ENCODE results near the gene TTC34.

Gene TTC34, protein sequence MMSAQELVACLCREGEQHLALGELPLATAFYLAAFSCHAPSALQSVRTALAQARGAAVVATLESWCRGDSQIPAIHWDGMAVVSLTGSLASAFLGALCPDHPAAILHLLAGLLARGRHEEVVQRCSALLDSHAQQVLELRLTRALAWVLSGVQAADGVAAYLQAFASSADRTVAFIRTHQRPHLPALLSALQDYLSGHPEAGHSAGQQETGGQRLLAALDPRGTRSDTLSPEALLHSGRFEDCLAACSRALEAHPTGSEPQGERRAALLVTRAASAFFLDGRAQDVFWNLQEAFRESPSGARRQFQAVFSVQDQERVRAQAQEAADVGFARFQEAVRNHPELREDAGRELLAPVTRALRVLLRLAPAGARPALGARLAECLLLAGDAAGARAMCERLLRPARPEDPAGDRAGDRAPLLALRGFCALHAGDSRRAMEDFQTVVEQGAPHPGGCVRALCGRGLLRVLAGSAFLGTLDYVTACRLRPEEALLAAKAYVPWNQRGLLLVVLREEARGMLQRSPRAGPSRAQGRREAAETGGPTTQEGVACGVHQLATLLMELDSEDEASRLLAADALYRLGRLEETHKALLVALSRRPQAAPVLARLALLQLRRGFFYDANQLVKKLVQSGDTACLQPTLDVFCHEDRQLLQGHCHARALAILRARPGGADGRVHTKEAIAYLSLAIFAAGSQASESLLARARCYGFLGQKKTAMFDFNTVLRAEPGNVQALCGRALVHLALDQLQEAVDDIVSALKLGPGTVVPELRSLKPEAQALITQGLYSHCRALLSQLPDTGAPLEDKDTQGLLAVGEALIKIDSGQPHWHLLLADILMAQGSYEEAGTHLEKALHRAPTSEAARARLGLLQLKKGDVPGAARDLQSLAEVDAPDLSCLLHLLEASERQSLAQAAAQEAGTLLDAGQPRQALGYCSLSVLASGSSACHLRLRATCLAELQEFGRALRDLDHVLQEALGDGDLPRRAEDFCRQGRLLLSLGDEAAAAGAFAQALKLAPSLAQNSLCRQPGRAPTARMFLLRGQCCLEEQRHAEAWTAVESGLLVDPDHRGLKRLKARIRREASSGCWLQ

DNA sequence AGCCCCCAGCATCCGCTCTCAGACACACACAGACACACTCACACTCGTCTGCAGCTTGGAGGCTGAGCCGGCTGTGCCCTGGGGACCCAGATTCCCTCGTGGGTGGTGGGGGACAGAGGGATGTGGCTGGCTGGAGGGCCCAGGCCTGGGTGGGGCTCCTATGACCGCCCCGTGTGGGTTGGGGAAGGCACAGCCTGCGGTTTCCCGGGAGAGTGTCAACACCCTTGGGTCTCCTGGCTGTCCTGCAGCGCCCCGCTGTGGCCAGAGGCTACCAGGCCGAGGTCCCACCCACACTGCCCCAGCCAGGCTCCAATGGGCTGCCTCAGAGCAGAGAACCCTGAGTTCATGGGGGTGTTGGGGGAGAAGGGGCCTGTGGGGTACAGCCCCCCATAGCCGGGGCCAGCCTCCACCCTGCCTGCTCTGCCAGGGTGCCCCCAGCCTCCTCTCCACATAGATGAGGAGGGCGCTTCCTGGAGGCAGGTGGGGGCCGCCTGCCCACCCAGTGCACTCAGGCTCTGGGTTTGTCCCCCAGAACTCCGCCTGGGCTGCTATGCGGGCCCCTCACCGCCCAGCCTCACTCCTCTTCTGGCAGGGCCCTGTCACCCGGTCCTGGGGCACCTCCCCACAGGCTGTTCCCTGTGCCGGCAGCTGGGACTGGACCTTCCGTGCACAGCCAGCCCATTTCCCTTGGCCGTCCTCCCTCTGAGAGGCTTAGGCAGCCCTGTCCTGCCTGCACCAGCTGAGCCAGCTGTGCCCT lies at the start of gene TTC34:
Gene TTC34 (minus strand): TSS at position 159 of the 757 bp plus-strand sequence. CDS start 866 bp downstream, outside the sequence.
- in situ Hi-C loops (cut with MboI; ENCODE audit: low sequenced_read_pairs): no loop called here

- in situ Hi-C loops (cut with MboI; ENCODE audit: low sequenced_read_pairs): no loop called here
Measured at GRCh38 chr1:2850502-2850901, 49.0 kb upstream of the TTC34 start.

GRCh38 chr1:2848006-2848670 lies 46.6 kb upstream of the TTC34 start:
- in situ Hi-C loops (cut with MboI; ENCODE audit: low sequenced_read_pairs): no loop called here

DNA sequence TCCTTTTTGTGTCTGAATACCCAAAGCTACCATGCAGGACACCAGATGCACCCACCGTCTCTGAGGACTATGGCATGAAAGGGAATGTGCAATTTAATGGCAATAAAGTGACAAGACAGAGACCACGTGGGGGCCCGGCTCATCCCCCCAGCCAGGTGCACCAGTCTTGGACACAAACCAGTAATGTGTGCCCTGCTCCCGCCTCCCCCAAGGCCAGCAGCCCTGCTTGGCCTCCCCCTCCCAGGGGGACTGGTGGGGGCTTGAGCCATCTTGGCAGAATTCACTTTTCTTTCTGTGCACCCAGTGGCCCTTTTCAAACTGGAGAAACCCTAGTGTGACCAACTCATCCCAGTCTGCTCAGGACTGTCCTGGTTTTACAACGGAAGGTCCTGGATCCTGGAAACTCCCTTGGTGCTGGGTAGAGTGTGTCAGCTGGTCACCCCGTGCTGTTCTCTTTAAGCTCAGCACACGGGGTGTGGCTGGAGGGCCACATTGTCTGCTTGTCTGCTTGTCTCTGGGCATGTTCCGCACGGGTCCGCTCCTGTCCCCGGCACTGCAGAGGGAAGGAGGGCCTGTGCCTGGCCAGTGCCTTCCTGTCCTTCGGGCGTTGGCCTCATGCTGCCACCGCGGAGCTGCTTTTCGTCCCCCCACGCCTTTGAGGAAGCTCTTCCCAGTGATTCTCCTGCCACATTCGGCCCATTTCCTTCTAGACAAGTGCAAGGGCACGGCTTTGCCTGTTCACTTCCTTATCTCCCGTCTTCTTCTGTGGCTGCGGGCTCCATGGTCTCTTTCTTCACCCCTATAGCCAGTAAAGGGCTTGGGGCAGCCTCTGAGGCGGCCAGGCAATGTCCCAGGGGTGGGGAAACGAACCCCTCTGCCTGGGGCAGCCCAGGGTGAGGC lies 45.8 kb upstream of the TTC34 start:
- in situ Hi-C loops (cut with MboI; ENCODE audit: low sequenced_read_pairs): no loop called here

GRCh38 chr1:2845869-2846268 lies 44.4 kb upstream of the TTC34 start:
- in situ Hi-C loops (cut with MboI; ENCODE audit: low sequenced_read_pairs): no loop called here

DNA sequence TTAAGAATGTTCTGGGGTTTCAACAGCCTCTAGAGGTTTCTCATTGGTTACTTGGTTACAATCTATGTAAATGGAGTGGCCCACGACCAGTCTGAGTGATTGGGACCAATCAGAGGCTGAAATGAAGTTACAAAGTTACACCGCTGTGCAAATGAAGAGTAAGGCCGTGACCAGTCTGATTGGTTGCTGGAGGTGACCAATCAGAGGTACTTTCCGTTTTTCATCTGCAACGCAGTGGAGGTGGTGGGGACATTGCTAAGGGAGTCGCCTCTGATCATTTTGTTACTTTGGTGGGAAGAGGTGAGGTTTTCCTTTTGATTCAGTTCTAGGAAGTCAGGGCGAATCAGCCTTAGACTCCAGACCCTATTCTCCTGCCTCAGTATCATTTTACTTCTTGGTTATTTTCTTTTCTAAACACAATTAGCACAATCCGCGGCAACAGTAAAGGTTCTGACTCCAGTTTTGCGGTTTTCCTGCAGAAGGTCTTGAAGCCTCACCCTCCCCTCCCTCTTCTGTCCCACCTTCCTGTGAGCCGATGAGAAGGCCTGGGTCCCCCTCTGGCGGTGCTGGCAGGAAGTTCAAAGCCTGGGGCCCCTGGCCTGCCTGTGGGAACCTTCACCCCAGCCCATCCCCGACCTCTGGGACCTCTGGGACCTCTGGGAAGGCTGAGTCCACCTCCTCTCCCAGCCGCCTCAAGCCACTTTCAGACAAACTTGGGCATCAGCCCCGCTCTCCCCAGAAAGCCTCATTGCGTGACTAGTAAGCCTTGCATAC lies 38.7 kb upstream of the TTC34 start:
- in situ Hi-C loops (cut with MboI; ENCODE audit: low sequenced_read_pairs): no loop called here

- in situ Hi-C loops (cut with MboI; ENCODE audit: low sequenced_read_pairs): no loop called here
Measured at GRCh38 chr1:2837823-2838222, 36.3 kb upstream of the TTC34 start.

GRCh38 chr1:2837316-2837715 lies 35.8 kb upstream of the TTC34 start:
- in situ Hi-C loops (cut with MboI; ENCODE audit: low sequenced_read_pairs): no loop called here

GRCh38 chr1:2836333-2836970 lies 35.0 kb upstream of the TTC34 start:
- in situ Hi-C loops (cut with MboI; ENCODE audit: low sequenced_read_pairs): no loop called here

- in situ Hi-C loops (cut with MboI; ENCODE audit: low sequenced_read_pairs): no loop called here
Measured at GRCh38 chr1:2835650-2836159, 34.2 kb upstream of the TTC34 start.

DNA sequence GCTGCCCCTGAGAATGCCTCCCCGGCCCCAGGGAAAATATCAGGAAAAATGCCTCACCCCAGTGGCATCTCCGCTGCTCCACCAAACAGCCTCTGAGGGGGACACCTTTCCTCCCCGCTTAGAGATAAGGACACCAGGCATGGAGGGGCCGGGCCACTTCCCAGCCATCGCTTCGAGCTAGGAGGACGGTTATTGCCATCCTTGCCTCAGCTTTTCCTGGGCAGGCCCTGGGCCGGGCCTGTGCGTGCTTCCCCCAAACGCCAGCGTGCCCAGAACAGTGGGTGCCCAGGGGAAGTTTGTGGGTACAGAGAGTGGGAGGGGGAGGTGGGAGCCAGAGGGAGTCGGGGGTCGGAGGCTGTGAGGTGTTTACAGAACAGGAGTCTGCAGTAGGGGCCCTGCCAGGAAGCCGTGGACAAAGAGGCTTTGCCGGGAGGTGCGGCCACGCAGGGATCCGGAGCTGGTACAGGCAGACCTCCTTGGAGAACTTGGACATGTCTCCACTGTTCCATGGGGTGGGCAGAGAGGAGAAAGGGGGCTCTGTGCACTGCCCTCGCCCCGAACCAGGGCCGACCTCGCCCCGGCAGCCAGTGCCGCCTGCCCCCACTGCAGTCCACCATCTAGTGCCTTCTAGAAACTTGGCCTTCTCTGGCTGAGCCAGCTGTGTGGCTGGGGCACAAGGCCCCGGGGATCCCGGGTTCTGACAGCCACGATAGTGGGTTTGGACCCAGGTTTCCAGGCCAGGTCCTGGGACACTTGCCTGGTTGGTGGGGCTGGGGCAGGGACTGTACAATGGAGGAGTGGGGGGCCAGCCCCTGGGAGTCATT lies 33.5 kb upstream of the TTC34 start:
- in situ Hi-C loops (cut with MboI; ENCODE audit: low sequenced_read_pairs): no loop called here

GRCh38 chr1:2834146-2834475 lies 32.6 kb upstream of the TTC34 start:
- in situ Hi-C loops (cut with MboI; ENCODE audit: low sequenced_read_pairs): no loop called here

DNA sequence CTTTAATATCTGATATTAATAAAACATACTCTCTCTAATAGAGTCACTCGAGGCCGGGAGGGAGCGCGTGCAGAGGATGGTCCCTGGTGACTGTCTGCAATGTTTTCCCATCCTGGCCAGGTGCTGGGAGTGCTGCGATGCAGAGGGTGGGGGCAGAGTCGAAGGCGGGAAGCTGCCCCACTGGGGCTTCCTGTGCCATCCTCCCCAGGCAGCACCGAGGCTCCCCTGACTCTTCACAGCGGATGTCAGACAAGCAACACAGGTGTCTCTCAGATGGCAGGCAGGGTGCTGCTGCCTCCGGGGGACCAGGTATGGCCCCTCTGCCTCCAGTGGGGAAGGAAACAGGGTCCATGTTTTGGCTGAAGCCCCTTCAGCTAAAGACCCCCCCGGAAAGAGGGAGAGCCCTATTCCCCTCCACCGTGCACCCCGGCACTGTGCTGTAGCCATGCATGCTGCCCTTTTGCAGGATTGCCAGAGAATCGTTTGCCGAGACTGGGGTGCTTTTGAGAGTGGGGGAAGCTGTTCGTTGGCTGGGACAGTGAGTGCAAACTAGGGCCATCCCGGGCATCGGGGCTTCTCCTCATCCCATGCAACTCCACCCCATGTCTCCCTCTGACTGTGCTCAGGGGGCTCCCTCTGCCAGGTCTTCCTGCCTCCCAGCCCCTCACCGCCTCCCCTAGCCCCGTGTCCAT lies 32.1 kb upstream of the TTC34 start:
- in situ Hi-C loops (cut with MboI; ENCODE audit: low sequenced_read_pairs): no loop called here

GRCh38 chr1:2832506-2833453 lies 31.3 kb upstream of the TTC34 start:
- in situ Hi-C loops (cut with MboI; ENCODE audit: low sequenced_read_pairs): no loop called here

DNA sequence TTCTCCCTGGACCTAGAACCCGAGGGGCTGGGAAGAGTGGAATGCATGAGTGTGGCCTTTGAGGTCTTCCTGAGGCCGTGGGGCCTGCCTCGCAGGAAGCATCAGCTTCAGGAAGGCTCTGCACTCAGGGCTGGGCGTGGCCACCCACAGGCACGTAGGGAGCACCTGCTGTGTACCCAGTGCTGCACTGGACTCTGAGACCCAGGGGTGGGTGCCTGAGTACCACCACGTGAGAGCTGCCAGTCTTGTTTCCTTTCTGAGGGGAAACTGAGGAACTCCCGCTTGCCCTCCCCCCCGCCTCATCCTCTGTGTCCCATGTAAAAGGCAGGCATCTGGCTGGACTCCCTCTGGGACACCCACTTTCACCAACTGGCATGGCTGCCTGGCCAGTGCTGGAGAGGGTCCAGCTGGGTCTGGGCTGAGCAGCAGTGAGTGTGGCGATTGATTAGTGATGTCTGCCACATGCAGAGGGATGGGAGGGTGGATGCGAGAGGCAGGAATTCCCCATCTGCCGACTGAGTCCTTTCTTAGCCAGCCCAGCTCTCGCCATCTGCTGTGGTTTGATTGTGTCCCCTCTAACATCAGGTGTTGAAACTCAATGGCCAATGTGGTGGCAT lies 30.2 kb upstream of the TTC34 start:
- in situ Hi-C loops (cut with MboI; ENCODE audit: low sequenced_read_pairs): no loop called here

Data from HL-60/S4 treated with retinoic acid at 250 ng/mL for 4 days and 3 days (cell line).